K562 (cell line): ENCODE data around the gene LCLAT1. TPM values are rescaled to one million over a fixed set of nuclear protein-coding genes. Genes with fewer than 3 reads are reported as not detected.

Experiments used
- ATAC-seq: fragments of 200-7000 bp; cut with Tn5 transposase; 3 replicates; pipeline ENCODE4 v1.9.1; 2020; ENCODE audit warnings: moderate library complexity
- BruUV-seq: library from RNA; stranded (reverse); fragments of 400-500 nt; replicated peaks from 2 replicates; lab custom pipeline; 2021; lab: Mats Ljungman, UMichigan
- CTCF ChIA-PET: fragments of 300-600 bp; formaldehyde crosslinking; extraction: SDS; loops from one replicate; lab custom pipeline; 2021; ENCODE audit warnings: low intra/inter-chr PET ratio; lab: Yijun Ruan, JAX
- POLR2A ChIA-PET: fragments of 300-600, 350-650 bp; sonication (Branson Sonifier 250); formaldehyde crosslinking; extraction: SDS; loops from one replicate; lab custom pipeline; 2021; ENCODE audit warnings: antibody characterized with exemption, inconsistent platforms; lab: Yijun Ruan, JAX
- DNase-seq, 4 experiments: peaks; one replicate each; pipeline versions ENCODE4 v3.0.0 to v3.0.0-alpha.2; 2011 to 2018; ENCODE audit warnings: low spot score in 3 of 4, mixed read lengths in 3 of 4; ENCODE audit errors: extremely low read depth in 1 of 4
- FAIRE-seq: peaks from 2 replicates; lab custom pipeline; 2011; peaks lifted over from hg19 to GRCh38; lab: Jason Lieb, UNC
- H2AFZ ChIP-seq: 2 replicates; pipeline ENCODE4 v1.6.0; 2011; ENCODE audit warnings: low read depth, low read length, control low read depth, inconsistent platforms
- H3K27ac ChIP-seq: fragments of 200-600 bp; 3 replicates; pipeline ENCODE4 v1.8.0; 2011; ENCODE audit warnings: low read depth, mild to moderate bottlenecking, control low read depth, inconsistent platforms, low read length, moderate library complexity, mixed read lengths; ENCODE audit errors: extremely low read depth
- H3K27me3 ChIP-seq, 2 experiments: fragments of 300-600 bp in 1 of 2; 2 replicates in 1 of 2; 3 replicates in 1 of 2; pipeline versions ENCODE4 v1.6.0 to v1.8.0; 2011; ENCODE audit warnings: inconsistent platforms in 2 of 2, low read length in 2 of 2, mild to moderate bottlenecking in 1 of 2, mixed read lengths in 1 of 2, moderate library complexity in 1 of 2; ENCODE audit not compliant: control insufficient read depth in 2 of 2, insufficient read depth in 2 of 2
- H3K36me3 ChIP-seq: fragments of 300-600 bp; 3 replicates; pipeline ENCODE4 v1.8.0; 2011; ENCODE audit warnings: mild to moderate bottlenecking, low read length, inconsistent platforms; ENCODE audit not compliant: control insufficient read depth, insufficient read depth
- H3K4me1 ChIP-seq, 2 experiments: fragments of 200-600 bp in 1 of 2; replicated peaks in 1 of 2; 2 replicates in 1 of 2; 3 replicates in 1 of 2; pipeline versions ENCODE4 v1.5.1 to v1.8.0; 2011; ENCODE audit warnings: inconsistent platforms in 2 of 2, low read length in 2 of 2, mild to moderate bottlenecking in 1 of 2, mixed read lengths in 1 of 2, moderate library complexity in 1 of 2; ENCODE audit not compliant: control insufficient read depth in 2 of 2, insufficient read depth in 2 of 2
- H3K4me2 ChIP-seq: 2 replicates; pipeline ENCODE4 v1.6.1; 2011; ENCODE audit warnings: low read length, control low read depth, inconsistent platforms, mixed read lengths; ENCODE audit not compliant: insufficient read depth
- H3K4me3 ChIP-seq: fragments of 200-600 bp; sonication (generic), shearing (Covaris generic); 2 replicates; pipeline ENCODE4 v1.5.1; 2016; ENCODE audit warnings: control low read depth, inconsistent platforms
- H3K79me2 ChIP-seq: fragments of 200-600 bp; 3 replicates; pipeline ENCODE4 v1.8.0; 2011; ENCODE audit warnings: low read length, inconsistent platforms; ENCODE audit not compliant: control insufficient read depth, insufficient read depth
- H3K9ac ChIP-seq, 2 experiments: 2 replicates each; pipeline versions ENCODE4 v1.6.0 to v1.6.1; 2011; ENCODE audit warnings: low read depth in 2 of 2, low read length in 2 of 2, control low read depth in 1 of 2, inconsistent platforms in 1 of 2, mild to moderate bottlenecking in 1 of 2, mixed read lengths in 1 of 2; ENCODE audit not compliant: insufficient read depth in 1 of 2
- H3K9me1 ChIP-seq: one replicate; pipeline ENCODE4 v1.6.0; 2011; ENCODE audit warnings: inconsistent platforms, mild to moderate bottlenecking, low read length, moderate library complexity; ENCODE audit not compliant: control insufficient read depth, insufficient read depth
- H3K9me3 ChIP-seq: replicated peaks from 2 replicates; pipeline ENCODE4 v1.5.1; 2011; ENCODE audit warnings: low read depth, low read length, inconsistent platforms; ENCODE audit not compliant: control insufficient read depth, insufficient read depth
- H4K20me1 ChIP-seq: replicated peaks from 2 replicates; pipeline ENCODE4 v1.6.1; 2011; ENCODE audit warnings: low read length, inconsistent platforms, mixed read lengths; ENCODE audit not compliant: control insufficient read depth, insufficient read depth
- AFF4 ChIP-seq: sonication (generic); formaldehyde crosslinking; IDR thresholded peaks from 2 replicates; pipeline ENCODE4 v1.8.0; 2023; ENCODE audit warnings: mild to moderate bottlenecking, missing genetic modification reagents
- BCLAF1 ChIP-seq, 2 experiments: fragments of 450-650 bp in 1 of 2; IDR thresholded peaks; 2 replicates each; pipeline ENCODE4 v1.6.1; 2011 to 2017; ENCODE audit warnings: low read depth in 2 of 2, antibody characterized with exemption in 1 of 2, borderline replicate concordance in 1 of 2, low read length in 1 of 2, mild to moderate bottlenecking in 1 of 2, mixed read lengths in 1 of 2; ENCODE audit not compliant: control insufficient read depth in 1 of 2
- BRD4 ChIP-seq: fragments of 200-600 bp; sonication (generic); IDR thresholded peaks from 2 replicates; pipeline ENCODE4 v1.6.1; 2017; ENCODE audit warnings: inconsistent platforms
- KDM5B ChIP-seq: fragments of 200-600 bp; sonication (generic); IDR thresholded peaks from 2 replicates; pipeline ENCODE4 v1.6.1; 2012; ENCODE audit warnings: low read depth, mild to moderate bottlenecking, moderate library complexity, low read length, control low read depth, inconsistent platforms; ENCODE audit not compliant: insufficient replicate concordance
- MAX ChIP-seq: sonication (generic); formaldehyde crosslinking; IDR thresholded peaks from 2 replicates; pipeline ENCODE4 v1.9.0; 2022; ENCODE audit warnings: mild to moderate bottlenecking, missing genetic modification reagents
- NCOR1 ChIP-seq: fragments of 450-650 bp; IDR thresholded peaks from 2 replicates; pipeline ENCODE4 v1.6.1; 2016; ENCODE audit warnings: mild to moderate bottlenecking, moderate library complexity
- PATZ1 ChIP-seq: fragments of 250-450 bp; sonication (Bioruptor Pico); IDR thresholded peaks from 2 replicates; pipeline ENCODE4 v1.5.0; 2020; ENCODE audit warnings: mild to moderate bottlenecking, borderline replicate concordance
- POLR3G ChIP-seq: IDR thresholded peaks from 2 replicates; pipeline ENCODE4 v1.6.1; 2011; ENCODE audit not compliant: insufficient read length, insufficient replicate concordance; ENCODE audit errors: extremely low read depth
- THRAP3 ChIP-seq: fragments of 450-650 bp; IDR thresholded peaks from 2 replicates; pipeline ENCODE4 v1.6.1; 2016; ENCODE audit warnings: mild to moderate bottlenecking, inconsistent platforms, borderline replicate concordance
- ZBTB17 ChIP-seq: fragments of 450-650 bp; formaldehyde crosslinking; IDR thresholded peaks from 2 replicates; pipeline ENCODE4 v1.4.0; 2020; ENCODE audit warnings: mild to moderate bottlenecking
- ZFX ChIP-seq: sonication (generic); formaldehyde crosslinking; IDR thresholded peaks from 2 replicates; pipeline ENCODE4 v1.8.0; 2022; ENCODE audit warnings: mild to moderate bottlenecking, missing genetic modification reagents, moderate library complexity
- ZNF830 ChIP-seq: fragments of 250-450 bp; sonication (Bioruptor Pico); IDR thresholded peaks from 2 replicates; pipeline ENCODE4 v1.5.0; 2021; ENCODE audit warnings: mild to moderate bottlenecking
- whole genome bisulfite sequencing: fragments of 100-300 bp; shearing (Covaris generic); methylation state at CpG from one replicate; pipeline ENCODE4 v1.1.6; 2016; ENCODE audit warnings: low coverage, mixed read lengths; ENCODE audit not compliant: insufficient coverage; ENCODE audit errors: missing lambda C conversion rate; 5-methylcytosine and 5-hydroxymethylcytosine counted together
- in situ Hi-C: fragments of 300-500 bp; cut with MboI; formaldehyde crosslinking; loops from 4 replicates; pipeline ENCODE4 v1.15.0; 2018; ENCODE audit warnings: inconsistent platforms, mixed read lengths
- intact Hi-C: fragments of 100-400 bp; cut with micrococcal nuclease; formaldehyde crosslinking; loops from 2 replicates; pipeline ENCODE4 v1.14.2; 2022
- polyA plus RNA-seq, 8 experiments: library from polyadenylated mRNA; depleted of rRNA in 4 of 8; stranded (reverse) in 5 of 8; unstranded in 3 of 8; fragments of >200 nt; fragmentation: Nextera tagmentation in 2 of 8; fragmentation: Illumina TruSeq in 1 of 8; extraction: Ambion mirVana in 2 of 8; extraction: Trizol in 1 of 8; gene quantifications; 2 replicates each; pipeline versions ENCODE4 v1.2.1 to v1.2.3, GENCODE V29; 2011 to 2014; ENCODE audit warnings: inconsistent platforms in 1 of 8, missing spikeins in 1 of 8
- total RNA-seq, 7 experiments: library from RNA; depleted of rRNA in 6 of 7; stranded (reverse); fragments of >200 nt in 6 of 7; fragmentation: Illumina TruSeq in 2 of 7; extraction: Trizol in 2 of 7; gene quantifications; 2 replicates each; pipeline versions ENCODE4 v1.2.1 to v1.2.3, GENCODE V29; 2011 to 2021; ENCODE audit warnings: low replicate concordance in 1 of 7

The LCLAT1 gene
- total and polyA plus RNA-seq, 9 of the 15 experiments (the other 6 are each of a cell fraction or from before 2014, with no cell fraction given) = 8.9 to 63.3 (median 25.4) TPM

- Histone ChIP-seq H4K20me1 (no peaks in the 10 kb centered on the region), H3K9ac (no peak overlapping the region), H3K79me2 (no peaks in the 10 kb centered on the region), H3K9me3 (no peaks in the 10 kb centered on the region), H3K4me1 (peaks cover 6 to 28% of the 10 kb centered on the region in 2 experiments), H3K27ac (no peak overlapping the region), H3K27me3 (no peaks in the 10 kb centered on the region), H3K4me2 (no peak overlapping the region), H3K4me3 (no peak overlapping the region), H2AFZ (no peak overlapping the region), H3K36me3 (no peaks in the 10 kb centered on the region), H3K9me1 (no peaks in the 10 kb centered on the region)
- no TSS peak for BruUV-seq
- 85% methylated on average over 3 of the region's 3 CpGs for WGBS
- FAIRE-seq (no peak), ATAC-seq (no peak), DNase-seq (no peak)
- ChIA-PET CTCF (no interaction called here), POLR2A (no interaction called here)
- in situ Hi-C loops = no loop called here
- intact Hi-C loops = no loop called here
- TF ChIP-seq NCOR1 = no peak
- no peak for TF ChIP-seq MAX (CRISPR knock-in tag)
- no peak for TF ChIP-seq THRAP3
- no peak for TF ChIP-seq AFF4 (CRISPR knock-in tag)
- no peak for TF ChIP-seq POLR3G
- TF ChIP-seq KDM5B = no peak
- TF ChIP-seq ZNF830 (CRISPR knock-in tag) = no peak
- TF ChIP-seq BCLAF1 (IDR thresholded peaks at IDR 0.05; ENCODE audit: borderline replicate concordance in 1 of 2, control insufficient read depth in 1 of 2, low read depth in 2 of 2, low read length in 1 of 2) = no peak
- no peak for TF ChIP-seq ZFX
- TF ChIP-seq ZBTB17 (CRISPR knock-in tag) = no peak
- TF ChIP-seq PATZ1 (CRISPR knock-in tag) = no peak
- no peak for TF ChIP-seq BRD4
These were observed 7.8 kb upstream of the LCLAT1 start for GRCh38 chr2:30439296-30439695.
